ENCODE data around the gene RPTOR. TPM values are rescaled to one million over a fixed set of nuclear protein-coding genes. Genes with fewer than 3 reads are reported as not detected.

The RPTOR gene
- total RNA-seq, 2 experiments from 2014 or later, result 48.7 to 58.2 TPM

- POLR2A ChIA-PET, result no interaction called here
- no peak overlapping the region for H3K27ac Mint-ChIP-seq
- CTCF ChIA-PET, result no interaction called here
- H3K4me3 Mint-ChIP-seq, result no peak overlapping the region
- H3K36me3 Mint-ChIP-seq (ENCODE audit: low read depth), result peaks cover 3% of the 10 kb centered on the region
- H3K4me1 Mint-ChIP-seq, result peaks cover 3% of the 10 kb centered on the region
- H3K9me3 Mint-ChIP-seq, result no peaks in the 10 kb centered on the region
- no peaks in the 10 kb centered on the region for H3K27me3 Mint-ChIP-seq
- DNase-seq, result no peak
These were observed 419.9 kb downstream of the RPTOR start for GRCh38 chr17:80964544-80964856.

DNA sequence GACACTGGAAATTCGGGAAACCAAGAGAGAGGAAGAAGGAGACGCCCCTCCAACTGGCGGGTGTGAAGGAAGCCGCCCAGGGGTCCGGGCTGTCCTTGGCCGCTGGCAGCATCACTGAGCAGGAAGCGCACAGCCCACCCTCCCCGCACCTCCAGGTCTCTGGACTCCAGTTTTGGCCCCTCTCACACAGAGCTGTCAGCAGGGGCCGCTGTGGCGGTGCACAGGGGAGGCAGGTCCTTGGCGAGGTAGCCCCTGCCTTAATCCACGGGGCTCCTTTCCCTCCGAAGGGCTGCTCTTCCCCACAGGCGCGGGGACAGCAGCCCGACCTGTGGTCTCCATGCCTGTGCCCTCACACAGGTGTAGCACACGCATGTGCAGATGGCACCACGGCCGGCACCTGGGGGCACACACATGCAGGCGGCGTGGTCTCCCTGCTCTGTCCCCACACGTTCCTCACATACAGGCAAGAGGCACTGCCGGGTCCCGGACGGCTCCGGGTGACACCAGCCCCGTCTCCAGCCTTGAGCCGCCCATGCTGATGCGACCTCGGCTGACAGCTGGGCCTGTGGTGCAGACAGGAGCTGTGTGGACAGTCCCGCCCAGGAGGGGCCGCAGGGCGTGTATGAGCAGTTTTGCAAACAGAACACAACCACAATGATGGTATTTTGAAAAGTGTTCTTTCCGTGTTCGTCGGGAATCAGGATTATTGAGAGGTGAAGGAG lies 420.4 kb downstream of the RPTOR start:
- peaks cover 3% of the 10 kb centered on the region for H3K36me3 Mint-ChIP-seq (ENCODE audit: low read depth)
- H3K4me3 Mint-ChIP-seq, result no peak overlapping the region
- H3K27me3 Mint-ChIP-seq, result no peaks in the 10 kb centered on the region
- CTCF ChIA-PET, result interaction anchor here (1.6 kb wide), 1 partner anchor 8 kb away, joined by 5 read pairs; no protein-coding TSS in a partner anchor
- no peak for DNase-seq
- no peaks in the 10 kb centered on the region for H3K9me3 Mint-ChIP-seq
- peaks cover 4% of the 10 kb centered on the region for H3K4me1 Mint-ChIP-seq
- POLR2A ChIA-PET, result no interaction called here
- no peak overlapping the region for H3K27ac Mint-ChIP-seq

GRCh38 chr17:80965606-80966005 lies 421.0 kb downstream of the RPTOR start:
- peaks cover 8% of the 10 kb centered on the region for H3K4me1 Mint-ChIP-seq
- H3K9me3 Mint-ChIP-seq, result no peaks in the 10 kb centered on the region
- no peak overlapping the region for H3K27ac Mint-ChIP-seq
- no peak for DNase-seq
- no peaks in the 10 kb centered on the region for H3K27me3 Mint-ChIP-seq
- CTCF ChIA-PET, result interaction anchor here (1.6 kb wide), 1 partner anchor 9 kb away, joined by 5 read pairs; no protein-coding TSS in a partner anchor
- no peak overlapping the region for H3K4me3 Mint-ChIP-seq
- peaks cover 3% of the 10 kb centered on the region for H3K36me3 Mint-ChIP-seq (ENCODE audit: low read depth)
- POLR2A ChIA-PET, result no interaction called here

GRCh38 chr17:80967404-80967872 lies 422.8 kb downstream of the RPTOR start:
- Mint-ChIP-seq H3K27ac (no peak overlapping the region), H3K4me1 (peaks cover 9% of the 10 kb centered on the region), H3K9me3 (no peaks in the 10 kb centered on the region), H3K36me3 (ENCODE audit: low read depth) (peaks cover 3% of the 10 kb centered on the region), H3K27me3 (peaks cover 2% of the 10 kb centered on the region), H3K4me3 (no peak overlapping the region)
- DNase-seq, result no peak
- CTCF ChIA-PET, result no interaction called here
- POLR2A ChIA-PET, result no interaction called here

GRCh38 chr17:80968602-80969029 lies 424.0 kb downstream of the RPTOR start:
- DNase-seq, result no peak
- Mint-ChIP-seq H3K9me3 (no peaks in the 10 kb centered on the region), H3K27ac (no peak overlapping the region), H3K36me3 (ENCODE audit: low read depth) (peaks cover 3% of the 10 kb centered on the region), H3K27me3 (peaks cover 2% of the 10 kb centered on the region), H3K4me1 (peaks cover 9% of the 10 kb centered on the region), H3K4me3 (no peak overlapping the region)
- ChIA-PET POLR2A (no interaction called here), CTCF (interaction anchor here (0.7 to 2.8 kb wide), 2 partner anchors 11 to 541 kb away, joined by 3 to 14 read pairs; no protein-coding TSS in a partner anchor)

- H3K9me3 Mint-ChIP-seq, result no peaks in the 10 kb centered on the region
- H3K27ac Mint-ChIP-seq, result peak overlapping the region; percentile 68
- H3K4me1 Mint-ChIP-seq, result peaks cover 9% of the 10 kb centered on the region
- POLR2A ChIA-PET, result no interaction called here
- H3K4me3 Mint-ChIP-seq, result no peak overlapping the region
- CTCF ChIA-PET, result interaction anchor here (1.2 to 2.8 kb wide), 3 partner anchors 57 to 542 kb away, joined by 3 to 14 read pairs (median 4); no protein-coding TSS in a partner anchor
- peaks cover 3% of the 10 kb centered on the region for H3K36me3 Mint-ChIP-seq (ENCODE audit: low read depth)
- H3K27me3 Mint-ChIP-seq, result peaks cover 2% of the 10 kb centered on the region
- no peak for DNase-seq
These were observed 424.5 kb downstream of the RPTOR start for GRCh38 chr17:80969030-80969673.

GRCh38 chr17:80969674-80970043 lies 425.0 kb downstream of the RPTOR start:
- CTCF ChIA-PET, result interaction anchor here (0.6 to 2.8 kb wide), 7 partner anchors 10 to 542 kb away, joined by 3 to 14 read pairs (median 3); no protein-coding TSS in a partner anchor
- POLR2A ChIA-PET, result no interaction called here

DNA sequence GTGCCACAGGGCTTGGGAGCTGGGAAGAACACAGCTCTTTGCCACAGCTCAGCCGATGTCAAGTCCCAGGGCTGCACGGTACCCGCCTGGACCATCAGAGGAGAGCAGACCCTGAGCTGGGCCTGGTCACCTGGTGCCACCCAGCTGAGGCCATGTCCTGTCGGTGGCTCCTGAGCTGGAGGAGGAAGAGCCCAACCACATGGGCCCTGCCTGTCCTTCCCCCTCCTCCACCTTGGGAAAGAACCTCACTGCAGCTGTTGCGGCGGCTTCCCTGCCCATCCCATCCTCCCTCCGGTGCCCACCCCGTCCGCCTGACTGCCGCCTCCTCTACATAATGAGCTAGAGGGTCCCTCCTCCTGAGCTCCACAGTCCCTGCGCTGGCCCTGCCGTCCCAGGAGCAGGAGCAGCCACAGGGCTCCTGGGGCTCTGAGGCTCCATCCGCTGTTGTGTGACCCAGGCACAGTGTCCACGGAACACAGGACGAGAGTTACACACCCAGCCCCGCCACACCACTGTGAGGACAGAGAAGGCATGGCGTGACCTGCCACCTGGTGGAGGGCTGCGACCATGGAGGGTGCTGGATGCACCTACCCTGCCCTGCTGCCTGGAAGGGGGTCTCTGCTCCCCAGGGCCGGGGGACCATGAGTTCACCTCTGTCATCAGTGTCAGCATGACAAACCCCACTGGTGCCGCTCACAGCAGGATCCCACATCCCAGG lies 425.6 kb downstream of the RPTOR start:
- Mint-ChIP-seq H3K27me3 (peaks cover 4% of the 10 kb centered on the region), H3K27ac (peak overlapping the region; percentile 57), H3K4me3 (no peak overlapping the region), H3K36me3 (ENCODE audit: low read depth) (peaks cover 3% of the 10 kb centered on the region), H3K4me1 (peaks cover 9% of the 10 kb centered on the region), H3K9me3 (no peaks in the 10 kb centered on the region)
- POLR2A ChIA-PET, result no interaction called here
- CTCF ChIA-PET, result interaction anchor here (0.6 to 2.8 kb wide), 9 partner anchors 11 to 543 kb away, joined by 3 to 14 read pairs (median 3); no protein-coding TSS in a partner anchor
- DNase-seq, result peak; percentile 61

More at GRCh38 chr17:80969674-80970043, 425.0 kb downstream of the RPTOR start:
- H3K36me3 Mint-ChIP-seq (ENCODE audit: low read depth), result peaks cover 3% of the 10 kb centered on the region
- no peak for DNase-seq
- peaks cover 9% of the 10 kb centered on the region for H3K4me1 Mint-ChIP-seq
- no peaks in the 10 kb centered on the region for H3K9me3 Mint-ChIP-seq
- H3K27ac Mint-ChIP-seq, result no peak overlapping the region
- H3K27me3 Mint-ChIP-seq, result peaks cover 4% of the 10 kb centered on the region
- H3K4me3 Mint-ChIP-seq, result no peak overlapping the region

DNA sequence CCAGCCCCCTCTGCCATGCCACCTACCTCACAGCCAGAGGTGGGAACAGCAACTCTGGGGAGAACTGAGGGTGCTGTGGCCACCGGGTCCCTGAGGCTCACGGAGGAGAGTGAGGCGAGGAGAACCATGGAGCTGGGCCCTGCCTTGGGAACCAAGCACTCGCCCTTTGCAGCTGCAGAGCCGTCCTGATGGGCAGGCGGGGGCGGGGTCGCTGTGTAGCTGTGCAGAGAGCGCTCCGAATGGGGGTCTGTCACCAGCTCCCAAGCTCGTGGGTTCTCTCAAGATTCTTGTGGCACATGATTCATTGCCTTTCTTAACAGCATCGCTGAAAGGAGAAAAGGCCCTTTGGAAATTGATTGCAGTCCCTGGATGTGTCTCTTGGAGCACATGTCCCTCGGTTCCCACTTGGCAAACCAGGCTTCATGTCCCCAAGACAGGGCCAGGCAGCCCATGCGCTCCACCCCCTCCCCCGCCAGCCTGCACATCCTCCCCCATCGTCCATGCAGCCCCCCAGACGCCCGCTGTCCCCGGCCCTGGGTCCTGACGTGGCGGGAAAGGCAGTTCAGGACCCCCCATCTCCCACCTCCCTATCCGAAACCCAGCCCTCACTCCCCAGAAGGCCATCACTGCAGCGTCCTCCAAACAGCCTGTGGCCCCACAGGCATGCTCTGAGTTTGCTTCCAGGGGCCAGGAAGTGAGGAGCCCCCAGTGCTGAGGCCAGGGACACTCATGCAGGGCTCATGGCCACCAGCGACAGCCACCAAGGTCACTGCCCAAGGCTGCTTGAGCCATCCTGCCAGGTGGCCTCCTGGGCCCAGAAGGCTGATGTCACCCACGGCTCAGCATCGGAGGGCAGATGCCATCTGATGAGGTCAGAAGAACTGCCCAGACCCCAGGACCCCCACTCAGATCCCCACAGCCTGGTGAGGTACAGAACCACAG lies 426.4 kb downstream of the RPTOR start:
- Mint-ChIP-seq H3K27ac (no peak overlapping the region), H3K4me1 (peaks cover 9% of the 10 kb centered on the region), H3K9me3 (no peaks in the 10 kb centered on the region), H3K4me3 (no peak overlapping the region), H3K36me3 (ENCODE audit: low read depth) (no peaks in the 10 kb centered on the region), H3K27me3 (peaks cover 4% of the 10 kb centered on the region)
- ChIA-PET POLR2A (no interaction called here), CTCF (interaction anchor here (0.8 to 2.8 kb wide), 6 partner anchors 10 to 544 kb away, joined by 3 to 14 read pairs (median 4); no protein-coding TSS in a partner anchor)
- DNase-seq, result no peak

- H3K4me3 Mint-ChIP-seq, result no peak overlapping the region
- POLR2A ChIA-PET, result interaction anchor here (0.6 kb wide), 1 partner anchor 687 kb away, joined by 3 read pairs; no protein-coding TSS in a partner anchor
- no peaks in the 10 kb centered on the region for H3K9me3 Mint-ChIP-seq
- H3K27ac Mint-ChIP-seq, result no peak overlapping the region
- no peaks in the 10 kb centered on the region for H3K36me3 Mint-ChIP-seq (ENCODE audit: low read depth)
- peaks cover 9% of the 10 kb centered on the region for H3K4me1 Mint-ChIP-seq
- H3K27me3 Mint-ChIP-seq, result peaks cover 4% of the 10 kb centered on the region
- no peak for DNase-seq
- CTCF ChIA-PET, result interaction anchor here (1.6 kb wide), 1 partner anchor 545 kb away, joined by 4 read pairs; no protein-coding TSS in a partner anchor
These were observed 427.2 kb downstream of the RPTOR start for GRCh38 chr17:80971704-80972304.

- POLR2A ChIA-PET, result interaction anchor here (0.7 kb wide), 1 partner anchor 1353 kb away, joined by 3 read pairs; no protein-coding TSS in a partner anchor
- Mint-ChIP-seq H3K36me3 (ENCODE audit: low read depth) (no peaks in the 10 kb centered on the region), H3K27me3 (peaks cover 4% of the 10 kb centered on the region), H3K9me3 (no peaks in the 10 kb centered on the region), H3K4me1 (peaks cover 8% of the 10 kb centered on the region), H3K4me3 (no peak overlapping the region), H3K27ac (peak overlapping the region; percentile 60)
- DNase-seq, result no peak
- CTCF ChIA-PET, result interaction anchor here (0.6 to 1.4 kb wide), 2 partner anchors 550 to 1619 kb away, joined by 3 to 4 read pairs; no protein-coding TSS in a partner anchor
These were observed 432.1 kb downstream of the RPTOR start for GRCh38 chr17:80976701-80977100.

Data from activated CD4-positive, alpha-beta T cell treated with anti-CD3 and anti-CD28 coated beads, Interleukin-2, amount 10 ng/mL, durations not matched to agents 7 days and 5 days (primary cell).